Nephron (organoid): ENCODE data around the gene SLC7A6.

ENCODE experiments used
- H3K27ac Mint-ChIP-seq, 3 experiments: 2 replicates each; pipeline ENCODE4 v1.8.0; 2020; ENCODE audit warnings: mixed read lengths in 3 of 3, mild to moderate bottlenecking in 2 of 3, moderate library complexity in 1 of 3
- H3K27me3 Mint-ChIP-seq: 2 replicates; pipeline ENCODE4 v1.8.0; 2021; ENCODE audit warnings: low read depth, mild to moderate bottlenecking, moderate library complexity, mixed read lengths
- H3K36me3 Mint-ChIP-seq: 2 replicates; pipeline ENCODE4 v1.8.0; 2020; ENCODE audit warnings: low read depth, mixed read lengths
- H3K4me1 Mint-ChIP-seq: 2 replicates; pipeline ENCODE4 v1.8.0; 2020; ENCODE audit warnings: mixed read lengths
- H3K4me3 Mint-ChIP-seq, 3 experiments: 2 replicates each; pipeline ENCODE4 v1.8.0; 2020; ENCODE audit warnings: mild to moderate bottlenecking in 3 of 3, mixed read lengths in 3 of 3, moderate library complexity in 2 of 3
- H3K9me3 Mint-ChIP-seq: 2 replicates; pipeline ENCODE4 v1.8.0; 2020; ENCODE audit warnings: mixed read lengths
- TF ChIP-seq, protein P1 (sequence below), 3 experiments: fragments of 200-600 bp; sonication (generic); IDR thresholded peaks; one replicate each; pipeline ENCODE4 v1.5.0; 2021; ENCODE audit warnings: antibody characterized with exemption in 3 of 3; ENCODE audit not compliant: unreplicated experiment in 3 of 3

Gene SLC7A6

DNA sequence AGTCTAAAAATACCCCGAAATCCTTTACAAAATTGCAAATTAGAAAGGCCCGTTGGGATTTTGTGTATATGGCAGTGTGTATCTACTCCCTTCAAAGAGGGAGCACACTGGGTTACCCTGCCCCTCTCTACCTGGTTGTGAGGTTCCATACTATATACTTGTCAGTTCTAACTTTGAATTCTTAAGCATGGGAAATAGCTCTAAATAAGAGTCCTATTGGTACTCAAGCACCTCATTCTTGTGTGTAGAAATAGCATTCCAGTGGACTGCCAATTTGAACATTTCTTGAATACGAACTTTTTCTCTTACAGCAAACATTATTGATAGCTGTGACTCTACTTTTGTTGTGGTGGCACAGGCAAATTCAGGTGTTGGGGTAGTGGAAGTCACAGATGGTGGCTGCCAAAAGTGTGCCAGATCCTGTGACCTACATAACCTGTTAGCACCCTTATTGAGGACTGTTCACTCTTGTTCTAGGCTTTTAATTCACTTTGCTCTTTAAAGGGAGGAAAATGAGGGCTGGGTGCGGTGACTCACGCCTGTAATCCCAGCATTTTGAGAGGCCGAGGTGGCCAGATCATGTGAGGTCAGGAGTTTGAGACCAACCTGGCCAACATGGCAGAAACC lies 44.5 kb upstream of the SLC7A6 start:
- no peaks in the 10 kb centered on the region for H3K4me1 Mint-ChIP-seq
- no peaks in the 10 kb centered on the region for H3K27me3 Mint-ChIP-seq
- no peaks in the 10 kb centered on the region for H3K9me3 Mint-ChIP-seq
- no peak overlapping the region for H3K4me3 Mint-ChIP-seq
- TF ChIP-seq, protein P1, sequence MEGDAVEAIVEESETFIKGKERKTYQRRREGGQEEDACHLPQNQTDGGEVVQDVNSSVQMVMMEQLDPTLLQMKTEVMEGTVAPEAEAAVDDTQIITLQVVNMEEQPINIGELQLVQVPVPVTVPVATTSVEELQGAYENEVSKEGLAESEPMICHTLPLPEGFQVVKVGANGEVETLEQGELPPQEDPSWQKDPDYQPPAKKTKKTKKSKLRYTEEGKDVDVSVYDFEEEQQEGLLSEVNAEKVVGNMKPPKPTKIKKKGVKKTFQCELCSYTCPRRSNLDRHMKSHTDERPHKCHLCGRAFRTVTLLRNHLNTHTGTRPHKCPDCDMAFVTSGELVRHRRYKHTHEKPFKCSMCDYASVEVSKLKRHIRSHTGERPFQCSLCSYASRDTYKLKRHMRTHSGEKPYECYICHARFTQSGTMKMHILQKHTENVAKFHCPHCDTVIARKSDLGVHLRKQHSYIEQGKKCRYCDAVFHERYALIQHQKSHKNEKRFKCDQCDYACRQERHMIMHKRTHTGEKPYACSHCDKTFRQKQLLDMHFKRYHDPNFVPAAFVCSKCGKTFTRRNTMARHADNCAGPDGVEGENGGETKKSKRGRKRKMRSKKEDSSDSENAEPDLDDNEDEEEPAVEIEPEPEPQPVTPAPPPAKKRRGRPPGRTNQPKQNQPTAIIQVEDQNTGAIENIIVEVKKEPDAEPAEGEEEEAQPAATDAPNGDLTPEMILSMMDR (IDR thresholded peaks at IDR 0.05; ENCODE audit: unreplicated experiment in 3 of 3): no peak
- H3K36me3 Mint-ChIP-seq: peaks cover 11% of the 10 kb centered on the region
- no peak overlapping the region for H3K27ac Mint-ChIP-seq

DNA sequence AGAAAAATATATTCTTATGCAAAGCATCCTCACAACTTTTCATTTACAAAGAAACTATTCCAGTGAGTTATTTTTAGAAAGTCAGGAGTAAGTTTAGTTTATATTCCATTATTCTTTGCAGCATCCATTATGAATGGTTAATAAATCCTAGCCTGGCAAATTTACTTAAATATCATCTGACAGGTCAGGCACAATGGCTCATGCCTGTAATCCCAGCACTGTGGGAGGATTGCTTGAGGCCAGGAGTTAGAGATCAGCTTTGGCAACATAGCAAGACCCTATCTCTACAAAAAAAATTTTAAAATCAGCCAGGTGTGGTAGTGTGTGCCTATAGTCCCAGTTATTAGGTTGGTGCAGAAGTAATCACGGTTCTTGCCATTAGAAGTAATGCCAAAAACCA lies 41.3 kb upstream of the SLC7A6 start:
- H3K4me1 Mint-ChIP-seq: peaks cover 5% of the 10 kb centered on the region
- no peaks in the 10 kb centered on the region for H3K27me3 Mint-ChIP-seq
- H3K27ac Mint-ChIP-seq: no peak overlapping the region
- TF ChIP-seq, protein P1 (IDR thresholded peaks at IDR 0.05; ENCODE audit: unreplicated experiment in 3 of 3): no peak
- H3K36me3 Mint-ChIP-seq: peaks cover 7% of the 10 kb centered on the region
- no peaks in the 10 kb centered on the region for H3K9me3 Mint-ChIP-seq
- H3K4me3 Mint-ChIP-seq: no peak overlapping the region

- Mint-ChIP-seq H3K9me3 (no peaks in the 10 kb centered on the region), H3K27ac (no peak overlapping the region), H3K36me3 (peaks cover 8% of the 10 kb centered on the region), H3K4me3 (no peak overlapping the region), H3K27me3 (no peaks in the 10 kb centered on the region), H3K4me1 (peaks cover 14% of the 10 kb centered on the region)
- TF ChIP-seq, protein P1 (IDR thresholded peaks at IDR 0.05; ENCODE audit: unreplicated experiment in 3 of 3): no peak
Observed at GRCh38 chr16:68226116-68226515, 38.2 kb upstream of the SLC7A6 start.

DNA sequence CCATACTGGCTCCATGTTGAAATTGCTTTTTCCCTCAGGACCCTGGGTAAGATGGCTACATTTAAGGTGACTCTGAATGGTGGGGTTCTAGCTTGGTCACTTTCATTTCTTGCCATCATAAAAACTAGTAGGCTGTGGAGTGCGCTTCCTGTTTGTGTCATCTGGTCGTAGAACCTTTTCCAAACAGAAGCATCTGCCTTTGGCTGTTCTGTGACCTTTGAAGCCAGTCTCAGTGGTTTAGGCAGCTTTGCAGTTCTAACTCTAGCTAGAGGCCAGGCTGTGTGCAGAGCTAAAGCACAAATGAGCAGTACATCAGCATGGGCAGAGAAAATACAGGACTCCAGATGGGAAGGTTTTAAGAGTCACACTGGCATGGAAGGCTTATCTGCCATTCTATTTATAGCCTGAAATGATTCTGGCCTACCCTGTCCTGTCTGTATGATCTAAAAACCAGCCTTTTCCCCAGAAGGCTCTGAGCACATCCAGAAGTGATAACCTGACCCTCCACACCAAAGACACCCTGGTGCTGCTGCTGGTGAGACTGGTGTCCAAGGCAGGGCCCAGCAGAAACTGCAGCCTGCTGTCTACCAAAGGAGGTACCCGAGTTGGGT lies 37.0 kb upstream of the SLC7A6 start:
- peaks cover 14% of the 10 kb centered on the region for H3K4me1 Mint-ChIP-seq
- no peaks in the 10 kb centered on the region for H3K9me3 Mint-ChIP-seq
- no peaks in the 10 kb centered on the region for H3K27me3 Mint-ChIP-seq
- no peak overlapping the region for H3K4me3 Mint-ChIP-seq
- TF ChIP-seq, protein P1 (IDR thresholded peaks at IDR 0.05; ENCODE audit: unreplicated experiment in 3 of 3): no peak
- peaks cover 3% of the 10 kb centered on the region for H3K36me3 Mint-ChIP-seq
- no peak overlapping the region for H3K27ac Mint-ChIP-seq

- H3K27ac Mint-ChIP-seq: no peak overlapping the region
- H3K9me3 Mint-ChIP-seq: no peaks in the 10 kb centered on the region
- H3K4me3 Mint-ChIP-seq: no peak overlapping the region
- no peaks in the 10 kb centered on the region for H3K27me3 Mint-ChIP-seq
- H3K36me3 Mint-ChIP-seq: peaks cover 3% of the 10 kb centered on the region
- H3K4me1 Mint-ChIP-seq: peaks cover 14% of the 10 kb centered on the region
- TF ChIP-seq, protein P1 (IDR thresholded peaks at IDR 0.05; ENCODE audit: unreplicated experiment in 3 of 3): no peak
Observed at GRCh38 chr16:68227850-68228553, 36.3 kb upstream of the SLC7A6 start.
